GM18502 (cell line): Measurements from ENCODE around the gene ABCB6.

Experiments used
- ATAC-seq: cut with Tn5 transposase; IDR thresholded peaks from one replicate; pipeline ENCODE4 v1.9.1; 2021; ENCODE audit warnings: mild to moderate bottlenecking; ENCODE audit not compliant: unreplicated experiment, poor library complexity

The ABCB6 gene

GRCh38 chr2:219199470-219200211 lies 19.1 kb downstream of the ABCB6 start:
- no peak for ATAC-seq

- ATAC-seq = no peak
These were observed 19.8 kb downstream of the ABCB6 start for GRCh38 chr2:219198974-219199373.

- ATAC-seq = no peak
These were observed 21.4 kb downstream of the ABCB6 start for GRCh38 chr2:219197388-219197787.

- ATAC-seq = no peak
These were observed 31.9 kb downstream of the ABCB6 start for GRCh38 chr2:219186754-219187456.

GRCh38 chr2:219184121-219184520 lies 34.6 kb downstream of the ABCB6 start:
- no peak for ATAC-seq

- no peak for ATAC-seq
These were observed 35.5 kb downstream of the ABCB6 start for GRCh38 chr2:219183151-219183772.

- no peak for ATAC-seq
These were observed 36.2 kb downstream of the ABCB6 start for GRCh38 chr2:219182331-219183150.

GRCh38 chr2:219181531-219181930 lies 37.2 kb downstream of the ABCB6 start:
- no peak for ATAC-seq

- ATAC-seq = no peak
These were observed 37.8 kb downstream of the ABCB6 start for GRCh38 chr2:219180961-219181360.

GRCh38 chr2:219179601-219180465 lies 38.9 kb downstream of the ABCB6 start:
- no peak for ATAC-seq

GRCh38 chr2:219178377-219179175 lies 40.2 kb downstream of the ABCB6 start:
- ATAC-seq = peak; percentile 10

- peak; percentile 53 for ATAC-seq
These were observed 41.0 kb downstream of the ABCB6 start, which contains the start of gene RETREG2 for GRCh38 chr2:219177552-219178376. Gene RETREG2 (plus strand): TSS chr2:219178275. CDS start chr2:219178353, 78 bp downstream.

- peak; percentile 68 for ATAC-seq
These were observed 41.8 kb downstream of the ABCB6 start, which contains the start of gene CNPPD1 for GRCh38 chr2:219176818-219177551. Gene CNPPD1 (minus strand): TSS chr2:219176925. CDS start chr2:219176828, 97 bp downstream.

- ATAC-seq = peak; percentile 29
These were observed 42.6 kb downstream of the ABCB6 start for GRCh38 chr2:219175928-219176817.

GRCh38 chr2:219175486-219175885 lies 43.3 kb downstream of the ABCB6 start:
- ATAC-seq = no peak

GRCh38 chr2:219174801-219175200 lies 44.0 kb downstream of the ABCB6 start:
- ATAC-seq = no peak
